Bone marrow (tissue), 2 donors: ENCODE data around the gene NUP93.
"Not testable (repeated sequence)": the region's sequence is repeated elsewhere in the genome, so short reads cannot be mapped to it uniquely, and the experiment has no call there.

Experiments
- DNase-seq, 2 donors: peaks; one replicate each; lab custom pipeline; 2025; lab: John Stamatoyannopoulos, UW

The NUP93 gene

DNA sequence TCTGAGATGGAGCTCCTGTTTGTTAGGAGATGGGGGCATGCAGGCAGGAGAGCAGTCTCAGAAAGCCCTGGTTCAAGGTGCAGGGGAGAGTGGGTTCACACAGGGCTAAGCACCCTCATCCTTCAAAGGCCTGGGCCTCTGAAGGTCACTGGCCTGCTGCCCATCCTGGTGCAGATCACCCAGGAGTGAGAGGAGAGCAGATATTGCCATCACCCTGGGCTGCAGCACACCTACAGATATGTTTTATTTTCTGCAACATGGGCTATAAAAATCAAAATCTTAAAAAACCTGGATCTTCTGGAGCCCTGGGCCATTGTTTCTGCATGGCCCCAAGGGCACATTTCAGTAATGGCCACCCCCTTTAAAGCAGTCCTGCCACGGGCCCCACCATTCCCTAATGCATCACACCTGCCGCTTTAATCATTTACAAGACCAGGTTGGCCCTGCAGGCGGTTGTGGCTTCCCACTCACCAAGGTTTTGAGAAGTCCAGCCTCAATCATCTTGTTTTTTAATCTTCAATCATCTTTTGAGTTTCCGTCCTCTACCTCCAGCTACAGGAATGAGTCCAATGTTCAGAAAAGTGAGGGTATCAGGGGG, 20.4 kb upstream of the NUP93 start:
- DNase-seq = no peak

GRCh38 chr16:56710181-56710737, 19.7 kb upstream of the NUP93 start:
- DNase-seq = no peak

DNA sequence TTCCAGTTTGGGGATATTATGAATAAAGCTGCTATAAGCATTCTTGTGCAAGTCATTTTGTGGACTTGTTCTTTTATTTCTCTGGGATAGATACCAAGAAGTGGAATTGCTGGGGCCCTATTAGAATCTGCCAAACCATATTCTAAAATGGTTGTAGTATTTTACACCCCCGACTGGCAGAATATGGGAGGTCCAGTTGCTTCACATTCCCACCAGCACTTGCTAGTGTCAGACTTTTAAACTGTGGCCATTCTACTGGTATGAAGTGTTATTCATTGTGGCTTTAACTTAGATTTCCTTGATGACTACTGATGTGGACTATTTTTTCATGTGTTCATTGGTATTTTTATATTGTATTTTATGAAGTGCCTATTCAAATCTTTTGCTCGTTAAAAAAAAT, 18.1 kb upstream of the NUP93 start:
- DNase-seq = no peak

DNA sequence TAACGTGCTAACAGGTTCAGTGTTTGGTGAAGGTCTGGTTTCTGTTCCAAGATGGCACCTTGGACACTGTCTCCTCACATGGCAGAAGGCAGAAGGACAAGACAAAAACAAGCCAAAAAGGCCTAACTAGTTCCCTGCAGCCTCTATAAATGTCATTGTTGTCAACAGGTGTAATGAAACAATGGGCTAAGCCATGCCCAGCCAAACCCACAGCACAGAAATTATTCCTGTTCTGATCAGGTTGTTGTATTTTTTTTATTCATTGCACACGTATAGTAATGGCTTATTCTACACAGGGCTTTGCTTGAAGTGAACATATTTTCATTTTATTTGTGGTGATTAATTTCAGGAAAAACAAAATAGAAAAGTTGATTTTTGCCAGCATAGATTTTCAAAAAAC, 16.1 kb upstream of the NUP93 start:
- DNase-seq = no peak

GRCh38 chr16:56715126-56715525, 14.8 kb upstream of the NUP93 start:
- DNase-seq = no peak

- DNase-seq = no peak
Measured at GRCh38 chr16:56716761-56717160, 13.2 kb upstream of the NUP93 start.

DNA sequence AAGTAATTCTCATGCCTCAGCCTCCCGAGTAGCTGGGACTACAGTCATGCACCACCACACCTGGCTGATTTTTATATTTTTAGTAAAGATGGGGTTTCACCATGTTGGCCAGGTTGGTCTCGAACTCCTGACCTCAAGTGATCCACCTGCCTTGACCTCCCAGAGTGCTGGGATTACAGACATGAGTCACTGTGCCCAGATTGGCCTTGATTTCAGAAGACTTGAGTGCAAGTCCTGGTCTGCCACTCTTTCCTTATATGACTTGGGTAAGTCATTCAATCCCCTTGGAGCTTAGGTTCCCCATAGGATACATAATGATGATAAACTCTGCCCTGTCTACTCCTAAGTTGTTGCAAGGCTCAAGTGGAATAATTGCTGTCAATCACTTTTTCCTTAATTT, 12.4 kb upstream of the NUP93 start:
- not testable (repeated sequence) for DNase-seq

- DNase-seq = no peak
Measured at GRCh38 chr16:56722200-56722842, 7.6 kb upstream of the NUP93 start.

- no peak for DNase-seq
Measured at GRCh38 chr16:56724191-56724590, 5.7 kb upstream of the NUP93 start.

DNA sequence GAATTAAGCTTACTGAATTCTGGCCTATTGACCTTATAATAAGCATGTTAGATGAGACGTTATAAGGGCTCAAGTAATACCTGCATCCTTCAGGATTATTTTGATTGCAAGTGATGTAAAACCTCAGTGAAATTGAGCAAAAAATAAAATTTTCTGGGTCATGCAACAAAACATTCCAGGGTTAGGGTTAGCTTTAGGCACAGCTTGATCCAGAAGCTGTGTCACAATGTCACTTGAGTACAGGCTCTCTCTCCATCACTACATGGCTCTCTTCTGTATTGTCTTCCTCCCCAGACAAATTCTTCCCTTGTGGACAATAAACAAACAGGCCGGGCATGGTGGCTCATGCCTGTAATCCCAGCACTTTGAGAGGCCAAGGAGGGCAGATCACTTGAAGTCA, 3.6 kb upstream of the NUP93 start:
- no peak for DNase-seq

DNA sequence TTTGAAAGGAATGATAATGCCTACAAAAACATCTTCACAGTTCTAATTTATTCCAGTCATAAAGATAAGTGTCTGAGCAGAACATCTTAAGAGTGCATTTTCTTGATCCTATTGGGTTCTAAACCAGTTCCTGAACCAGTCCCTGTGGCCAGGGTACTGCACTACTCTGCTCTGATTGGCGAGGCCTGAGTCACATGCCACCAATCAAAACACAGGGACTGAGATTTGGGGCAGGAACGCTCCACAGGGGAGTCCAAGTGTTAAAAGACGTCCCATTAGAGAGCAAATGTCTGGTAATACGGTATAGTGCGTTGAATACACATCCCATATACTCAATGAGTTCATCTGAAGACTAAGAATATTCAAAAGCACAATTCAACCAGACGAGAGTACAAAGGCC, 3.0 kb upstream of the NUP93 start:
- DNase-seq = no peak

GRCh38 chr16:56728027-56728426, 1.9 kb upstream of the NUP93 start:
- no peak for DNase-seq

GRCh38 chr16:56728980-56729734, 772 bp upstream of the NUP93 start:
- DNase-seq = no peak

GRCh38 chr16:56732366-56732765, 2.4 kb downstream of the NUP93 start:
- DNase-seq = no peak

- DNase-seq = no peak
Measured at GRCh38 chr16:56732832-56733231, 2.9 kb downstream of the NUP93 start.

DNA sequence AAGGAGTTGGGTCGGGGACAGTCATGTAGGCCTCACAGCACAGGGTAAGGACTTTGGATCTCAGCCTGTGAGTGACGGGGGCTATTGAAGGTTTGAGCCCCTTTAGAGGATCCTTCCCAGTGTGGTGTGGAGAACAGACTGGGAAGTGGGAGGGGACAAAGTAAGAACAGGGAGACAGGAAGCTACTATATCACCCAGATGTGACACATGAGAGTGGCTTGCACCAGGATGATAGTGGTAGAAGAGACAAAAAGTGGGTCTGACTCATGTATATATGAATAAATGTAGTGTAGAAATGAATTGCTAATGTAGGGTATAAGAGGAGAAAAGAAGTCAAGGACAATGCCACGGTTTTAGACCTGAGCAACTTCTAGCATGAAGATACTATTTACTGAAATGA, 4.5 kb downstream of the NUP93 start:
- peak in 1 of 2 donors; percentile 19 for DNase-seq

DNA sequence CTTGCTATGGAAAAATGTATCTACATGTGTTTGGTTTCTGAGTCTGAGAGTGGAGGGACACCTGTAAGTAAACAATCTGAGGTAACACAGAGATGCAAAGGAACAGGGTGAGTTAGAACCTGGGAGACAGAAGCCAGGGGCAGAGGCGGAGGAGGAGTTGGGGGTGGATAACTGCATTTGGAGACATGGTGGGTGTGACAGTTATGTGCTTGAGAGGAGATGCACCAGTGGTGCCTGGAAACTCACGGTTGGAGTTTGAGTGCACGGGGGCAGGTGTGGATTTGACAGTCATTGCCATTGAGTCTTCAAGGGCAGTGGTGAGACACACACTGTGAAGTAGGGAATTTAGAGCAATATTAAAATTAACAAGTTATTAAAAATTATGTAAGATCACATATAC, 6.5 kb downstream of the NUP93 start:
- DNase-seq = no peak

DNA sequence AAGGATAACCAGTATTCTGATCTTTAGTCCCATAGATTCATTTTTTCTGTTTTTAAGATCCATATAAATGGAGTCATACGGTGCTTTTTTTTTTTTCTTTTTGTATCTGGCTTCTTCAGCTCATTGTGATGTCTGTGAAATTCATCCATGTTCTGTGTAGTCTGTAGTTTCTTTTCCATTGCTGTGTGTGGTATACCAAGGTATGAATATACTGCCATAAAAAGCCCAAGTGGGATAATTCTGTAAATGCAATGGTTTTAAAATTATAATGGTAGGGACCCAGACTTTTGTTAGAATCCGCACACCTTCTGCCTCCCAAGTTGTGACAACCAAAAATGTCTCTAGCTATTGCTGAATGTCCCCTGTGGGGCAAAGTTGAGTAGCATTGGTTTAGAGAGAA, 7.6 kb downstream of the NUP93 start:
- DNase-seq = no peak

GRCh38 chr16:56738221-56738620, 8.3 kb downstream of the NUP93 start:
- DNase-seq = no peak

DNA sequence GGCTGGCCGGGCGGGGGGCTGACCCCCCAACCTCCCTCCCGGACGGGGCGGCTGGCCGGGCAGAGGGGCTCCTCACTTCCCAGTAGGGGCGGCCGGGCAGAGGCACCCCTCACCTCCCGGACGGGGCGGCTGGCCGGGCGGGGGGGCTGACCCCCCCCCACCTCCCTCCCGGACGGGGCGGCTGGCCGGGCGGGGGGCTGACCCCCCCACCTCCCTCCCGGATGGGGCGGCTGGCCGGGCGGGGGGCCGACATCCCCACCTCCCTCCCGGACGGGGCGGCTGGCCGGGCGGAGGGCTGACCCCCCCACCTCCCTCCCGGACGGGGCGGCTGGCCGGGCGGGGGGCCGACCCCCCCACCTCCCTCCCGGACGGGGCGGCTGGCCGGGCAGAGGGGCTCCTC, 9.4 kb downstream of the NUP93 start:
- DNase-seq = not testable (repeated sequence)

DNA sequence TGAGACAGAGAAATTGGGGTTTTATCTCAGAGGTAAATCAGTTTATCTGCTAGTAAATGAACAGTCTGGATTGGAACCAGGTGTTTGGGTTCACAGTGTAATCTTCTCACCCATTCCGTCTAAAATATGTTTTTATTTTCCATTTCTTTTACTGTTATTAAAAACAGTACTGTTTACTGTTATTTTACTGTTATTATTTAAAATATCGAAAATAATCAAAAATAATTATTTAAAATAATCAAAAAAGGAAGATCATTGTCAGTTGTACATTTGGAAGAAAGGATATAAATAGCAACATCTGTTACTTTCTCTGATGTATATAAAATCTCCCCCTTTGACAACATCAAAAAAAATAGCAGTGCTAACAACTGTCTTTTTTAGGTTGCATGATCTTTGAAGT, 11.5 kb downstream of the NUP93 start:
- no peak for DNase-seq

GRCh38 chr16:56742030-56742984, 12.4 kb downstream of the NUP93 start:
- DNase-seq = no peak
